Thyroid gland (tissue), 4 donors: ENCODE results near the gene PALM3. TPM values are rescaled to one million over a fixed set of nuclear protein-coding genes. Genes with fewer than 3 reads are reported as not detected.
"Not testable (repeated sequence)": the region's sequence is repeated elsewhere in the genome, so short reads cannot be mapped to it uniquely, and the experiment has no call there.

Experiments
- DNase-seq, 2 donors: peaks; one replicate each; pipeline ENCODE4 v3.0.0-alpha.2; 2019
- H3K27ac ChIP-seq, 3 donors: fragments of 200-600 bp; sonication (generic); 1 replicate in 2 of 3; 2 replicates in 1 of 3; pipeline ENCODE4 v1.5.1; 2016 to 2019; ENCODE audit warnings: mild to moderate bottlenecking in 1 of 3, moderate library complexity in 1 of 3
- H3K27me3 ChIP-seq: fragments of 200-600 bp; sonication (generic); one replicate; pipeline ENCODE4 v1.5.1; 2019
- H3K36me3 ChIP-seq, 2 donors: fragments of 200-600 bp; sonication (generic); one replicate each; pipeline ENCODE4 v1.5.1; 2016 to 2019
- H3K4me1 ChIP-seq, 2 donors: fragments of 200-600 bp; sonication (generic); one replicate each; pipeline ENCODE4 v1.5.1; 2017 to 2019
- H3K4me3 ChIP-seq, 3 donors: fragments of 200-600 bp; sonication (generic); replicated peaks in 1 of 3; 1 replicate in 2 of 3; 2 replicates in 1 of 3; pipeline ENCODE4 v1.5.1; 2016; ENCODE audit warnings: mild to moderate bottlenecking in 1 of 3
- H3K9me3 ChIP-seq: fragments of 200-600 bp; sonication (generic); one replicate; pipeline ENCODE4 v1.5.1; 2017
- POLR2A ChIP-seq, 2 donors: fragments of 450-650 bp; IDR thresholded peaks; one replicate each; pipeline ENCODE4 v1.6.1; 2017; ENCODE audit warnings: antibody characterized with exemption in 2 of 2, mild to moderate bottlenecking in 2 of 2, moderate library complexity in 1 of 2
- WGBS, 2 donors: methylation state at CpG; one replicate each; pipeline ENCODE4 v1.1.5; 2017; 5-methylcytosine and 5-hydroxymethylcytosine counted together
- intact Hi-C: fragments of 100-400 bp; cut with DNase I; formaldehyde crosslinking; loops from one replicate; pipeline ENCODE4 v1.15.1; 2023
- total RNA-seq, 4 donors: library from RNA; depleted of rRNA; stranded (reverse); fragments of >200 nt; gene quantifications; one replicate each; pipeline ENCODE4 v1.2.3, GENCODE V29; 2016
- TF ChIP-seq, protein P1 (sequence below), 6 experiments: fragments of 200-600 bp in 3 of 6; fragments of 450-650 bp in 3 of 6; sonication (generic) in 3 of 6; IDR thresholded peaks; one replicate each; pipeline ENCODE4 v1.5.1; 2016 to 2019; ENCODE audit warnings: antibody characterized with exemption in 6 of 6, mild to moderate bottlenecking in 2 of 6, inconsistent platforms in 1 of 6, moderate library complexity in 1 of 6

The PALM3 gene
- total RNA-seq, 4 donors from 2014 or later: 4.8 to 9.6 (median 6.8) TPM

DNA sequence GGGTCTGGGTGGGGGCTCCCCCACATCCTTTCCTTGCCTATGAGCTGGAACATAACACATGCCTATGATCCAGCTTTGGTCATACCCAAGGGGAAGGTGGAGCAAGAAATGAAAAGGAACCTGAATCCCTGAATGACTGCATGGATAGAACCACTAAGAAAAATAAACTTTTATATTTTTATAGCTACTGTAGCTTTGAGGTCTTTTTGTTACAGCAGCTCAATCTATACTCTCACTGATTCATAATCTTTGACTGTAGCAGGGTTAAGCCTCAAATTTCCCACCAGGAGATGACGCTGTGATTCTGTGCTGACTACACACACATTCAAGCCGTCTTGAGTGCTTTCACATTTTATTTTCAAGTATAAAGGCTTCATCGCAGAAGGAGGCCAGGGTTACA lies 8.8 kb downstream of the PALM3 start:
- Histone ChIP-seq H3K27ac (no peak overlapping the region), H3K36me3 (no peaks in the 10 kb centered on the region), H3K4me3 (no peak overlapping the region), H3K27me3 (no peaks in the 10 kb centered on the region), H3K4me1 (peaks cover 4 to 10% of the 10 kb centered on the region in 2 donors), H3K9me3 (no peaks in the 10 kb centered on the region)
- no peak for TF ChIP-seq POLR2A (IDR thresholded peaks at IDR 0.05)
- WGBS, 2 donors: 93 to 98% methylated on average over 3 of the region's 3 CpGs
- no peak for DNase-seq
- intact Hi-C loops: no loop called here

DNA sequence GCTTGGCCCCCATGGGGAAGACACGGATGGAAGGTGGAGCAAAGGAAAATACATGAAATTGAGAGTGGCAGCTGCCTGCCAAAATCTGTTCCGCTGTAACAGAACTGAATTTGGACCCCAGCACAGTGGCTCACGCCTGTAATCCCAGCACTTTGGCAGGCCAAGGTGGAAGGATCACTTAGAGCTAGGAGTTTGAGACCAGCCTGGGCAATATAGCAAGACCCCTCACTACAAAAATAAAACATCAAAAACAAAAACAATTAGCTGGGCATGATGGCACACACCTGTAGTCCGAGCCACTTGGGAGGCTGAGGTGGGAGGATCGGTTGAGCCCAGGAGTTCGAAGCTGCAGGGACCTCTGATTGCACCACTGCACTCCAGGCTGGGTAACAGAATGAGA lies 9.4 kb downstream of the PALM3 start:
- H3K27me3 ChIP-seq: no peaks in the 10 kb centered on the region
- H3K36me3 ChIP-seq: no peaks in the 10 kb centered on the region
- no peak for DNase-seq
- WGBS, 2 donors: 92 to 98% methylated on average over 6 of the region's 6 CpGs
- TF ChIP-seq, protein P1, sequence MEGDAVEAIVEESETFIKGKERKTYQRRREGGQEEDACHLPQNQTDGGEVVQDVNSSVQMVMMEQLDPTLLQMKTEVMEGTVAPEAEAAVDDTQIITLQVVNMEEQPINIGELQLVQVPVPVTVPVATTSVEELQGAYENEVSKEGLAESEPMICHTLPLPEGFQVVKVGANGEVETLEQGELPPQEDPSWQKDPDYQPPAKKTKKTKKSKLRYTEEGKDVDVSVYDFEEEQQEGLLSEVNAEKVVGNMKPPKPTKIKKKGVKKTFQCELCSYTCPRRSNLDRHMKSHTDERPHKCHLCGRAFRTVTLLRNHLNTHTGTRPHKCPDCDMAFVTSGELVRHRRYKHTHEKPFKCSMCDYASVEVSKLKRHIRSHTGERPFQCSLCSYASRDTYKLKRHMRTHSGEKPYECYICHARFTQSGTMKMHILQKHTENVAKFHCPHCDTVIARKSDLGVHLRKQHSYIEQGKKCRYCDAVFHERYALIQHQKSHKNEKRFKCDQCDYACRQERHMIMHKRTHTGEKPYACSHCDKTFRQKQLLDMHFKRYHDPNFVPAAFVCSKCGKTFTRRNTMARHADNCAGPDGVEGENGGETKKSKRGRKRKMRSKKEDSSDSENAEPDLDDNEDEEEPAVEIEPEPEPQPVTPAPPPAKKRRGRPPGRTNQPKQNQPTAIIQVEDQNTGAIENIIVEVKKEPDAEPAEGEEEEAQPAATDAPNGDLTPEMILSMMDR (IDR thresholded peaks at IDR 0.05): no peak
- no peak for TF ChIP-seq POLR2A (IDR thresholded peaks at IDR 0.05)
- no peak overlapping the region for H3K27ac ChIP-seq
- H3K9me3 ChIP-seq: no peaks in the 10 kb centered on the region
- intact Hi-C loops: no loop called here
- H3K4me1 ChIP-seq: peaks cover 0 to 4% of the 10 kb centered on the region in 2 donors
- no peak overlapping the region for H3K4me3 ChIP-seq

DNA sequence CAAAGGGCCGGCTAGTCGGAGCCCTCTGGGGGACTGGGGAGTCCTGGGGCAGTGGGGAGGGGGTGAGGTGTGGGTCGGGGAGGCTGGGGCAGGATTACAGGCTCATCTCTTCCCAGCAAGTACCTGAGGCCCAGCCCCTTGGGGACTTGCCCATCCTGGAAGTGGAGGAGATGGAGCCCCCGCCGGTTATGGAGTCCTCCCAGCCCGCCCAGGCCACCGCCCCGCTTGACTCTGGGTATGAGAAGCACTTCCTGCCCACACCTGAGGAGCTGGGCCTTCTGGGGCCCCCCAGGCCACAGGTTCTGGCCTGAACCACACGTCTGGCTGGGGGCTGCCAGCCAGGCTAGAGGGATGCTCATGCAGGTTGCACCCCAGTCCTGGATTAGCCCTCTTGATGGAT lies 9.9 kb downstream of the PALM3 start:
- Histone ChIP-seq H3K4me1 (no peaks in the 10 kb centered on the region), H3K27ac (no peak overlapping the region), H3K9me3 (no peaks in the 10 kb centered on the region), H3K4me3 (no peak overlapping the region), H3K36me3 (no peaks in the 10 kb centered on the region), H3K27me3 (no peaks in the 10 kb centered on the region)
- TF ChIP-seq, protein P1 (IDR thresholded peaks at IDR 0.05): no peak
- TF ChIP-seq POLR2A (IDR thresholded peaks at IDR 0.05): no peak
- 86 to 95% methylated on average over 3 to 8 of the region's 9 CpGs for WGBS, 2 donors
- intact Hi-C loops: no loop called here
- no peak for DNase-seq

DNA sequence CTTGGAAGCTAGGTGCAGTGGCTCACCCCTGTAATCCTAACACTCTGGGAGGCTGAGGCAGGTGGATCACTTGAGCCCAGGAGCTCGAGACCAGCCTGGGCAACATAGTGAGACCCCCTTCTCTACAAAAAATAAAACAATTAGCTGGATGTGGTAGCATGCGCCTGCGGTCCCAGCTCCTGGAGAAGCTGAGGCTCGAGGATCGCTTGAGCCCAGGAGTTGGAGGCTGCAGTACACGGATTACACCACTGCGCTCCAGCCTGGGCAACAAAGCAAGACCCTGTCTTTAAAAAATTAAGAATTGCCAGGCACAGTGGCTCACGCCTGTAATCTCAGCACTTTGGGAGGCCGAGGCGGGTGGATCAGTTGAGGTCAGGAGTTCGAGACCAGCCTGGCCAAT lies 10.9 kb downstream of the PALM3 start:
- H3K4me3 ChIP-seq, H3K9me3 ChIP-seq, H3K27ac ChIP-seq, intact Hi-C loops, H3K27me3 ChIP-seq, H3K4me1 ChIP-seq, DNase-seq, H3K36me3 ChIP-seq: not testable (repeated sequence)
- WGBS, 2 donors: 95 to 98% methylated on average over 11 of the region's 11 CpGs

DNA sequence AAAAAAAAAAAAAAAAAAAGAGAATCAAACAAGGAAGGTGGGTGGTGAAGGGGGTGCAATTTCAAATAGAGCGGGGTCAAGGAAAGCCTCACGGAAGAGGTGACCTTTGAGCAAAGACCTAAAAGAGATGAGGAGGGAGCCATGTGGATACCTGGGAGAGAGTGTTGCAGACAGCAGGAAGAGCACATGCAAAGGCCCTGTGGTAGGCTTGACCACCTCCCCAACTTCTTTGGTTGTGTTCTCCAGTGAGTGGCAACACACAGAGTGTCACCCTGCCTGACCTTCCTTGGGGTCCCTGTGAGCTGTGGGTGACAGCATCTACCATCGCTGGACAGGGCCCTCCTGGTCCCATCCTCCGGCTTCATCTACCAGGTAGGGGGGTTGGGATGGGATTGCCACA lies 11.4 kb downstream of the PALM3 start:
- 99 to 100% methylated on average over 4 of the region's 4 CpGs for WGBS, 2 donors
- Histone ChIP-seq H3K4me1 (peaks cover 5 to 11% of the 10 kb centered on the region in 2 donors), H3K4me3 (no peak overlapping the region), H3K36me3 (no peaks in the 10 kb centered on the region), H3K27me3 (no peaks in the 10 kb centered on the region), H3K27ac (no peak overlapping the region), H3K9me3 (no peaks in the 10 kb centered on the region)
- DNase-seq: no peak
- TF ChIP-seq POLR2A (IDR thresholded peaks at IDR 0.05): no peak
- intact Hi-C loops: no loop called here

DNA sequence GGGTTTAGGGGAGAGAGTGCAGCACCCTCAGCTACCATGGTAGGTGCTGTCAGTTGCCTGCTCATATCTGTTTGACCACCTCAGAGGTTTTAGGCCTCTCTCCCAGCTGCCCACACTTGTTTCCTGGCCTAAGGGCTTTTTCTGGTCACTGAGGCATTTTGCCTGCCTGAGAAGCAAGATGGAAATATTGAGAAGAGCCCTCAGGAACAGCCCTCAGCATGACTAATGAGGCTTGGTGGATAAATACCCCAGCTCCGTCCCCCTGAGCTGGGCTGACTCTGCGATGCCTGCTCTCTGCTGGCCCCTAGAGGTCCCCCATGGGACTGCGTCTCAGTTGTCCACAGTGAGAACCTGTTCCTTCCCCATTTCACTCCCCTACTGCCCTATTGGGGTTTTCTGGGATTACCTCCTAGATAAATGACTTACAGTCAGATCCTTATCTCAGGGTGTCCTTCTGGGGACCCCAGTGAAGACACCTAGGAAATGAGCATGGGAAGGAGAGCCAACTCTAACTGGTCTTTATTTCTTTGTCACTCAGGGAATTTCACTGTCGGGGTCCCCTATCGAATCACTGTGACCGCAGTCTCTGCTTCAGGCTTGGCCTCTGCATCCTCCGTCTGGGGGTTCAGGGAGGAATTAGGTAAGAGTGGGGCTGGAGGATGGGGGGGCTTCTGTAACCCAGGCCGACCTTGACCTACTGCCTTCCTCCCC lies 13.3 kb downstream of the PALM3 start:
- peak; percentile 33 to 55 for DNase-seq
- no peaks in the 10 kb centered on the region for H3K27me3 ChIP-seq
- H3K36me3 ChIP-seq: no peaks in the 10 kb centered on the region
- H3K27ac ChIP-seq: no peak overlapping the region
- no peaks in the 10 kb centered on the region for H3K9me3 ChIP-seq
- no peak for TF ChIP-seq POLR2A (IDR thresholded peaks at IDR 0.05)
- TF ChIP-seq, protein P1 (IDR thresholded peaks at IDR 0.05): peak in 5 of 6 experiments; percentile 34 to 82 (median 51)
- peaks cover 5 to 11% of the 10 kb centered on the region in 2 donors for H3K4me1 ChIP-seq
- intact Hi-C loops: no loop called here
- no peak overlapping the region for H3K4me3 ChIP-seq
- WGBS, 2 donors: 83 to 89% methylated on average over 8 of the region's 8 CpGs

DNA sequence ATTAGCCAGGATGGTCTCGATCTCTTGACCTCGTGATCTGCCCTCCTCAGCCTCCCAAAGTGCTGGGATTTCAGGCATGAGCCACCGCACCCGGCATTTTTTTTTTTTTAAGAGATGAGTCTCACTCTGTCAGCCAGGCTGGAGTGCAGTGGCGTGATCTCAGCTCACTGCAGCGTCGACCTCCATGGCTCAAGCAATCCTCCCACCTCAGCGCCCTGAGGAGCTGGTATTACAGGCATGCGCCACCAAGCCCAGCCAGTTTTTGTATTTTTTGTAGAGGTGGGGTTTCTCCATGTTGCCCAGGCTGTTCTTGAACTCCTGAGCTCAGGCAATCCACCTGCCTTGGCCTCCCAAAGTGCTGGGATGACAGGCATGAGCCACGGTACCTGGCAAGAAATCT lies 14.0 kb downstream of the PALM3 start:
- DNase-seq, H3K27me3 ChIP-seq, H3K36me3 ChIP-seq, H3K9me3 ChIP-seq, H3K4me3 ChIP-seq, intact Hi-C loops, H3K27ac ChIP-seq: not testable (repeated sequence)
- H3K4me1 ChIP-seq: peaks cover 5 to 15% of the 10 kb centered on the region in 2 donors
- WGBS, 2 donors: 97 to 98% methylated on average over 10 of the region's 10 CpGs
